Measurements from ENCODE around the gene DTNB. TPM values are rescaled to one million over a fixed set of nuclear protein-coding genes. Genes with fewer than 3 reads are reported as not detected.

DTNB gene
- total and polyA plus RNA-seq, 2 experiments from 2014 or later = 10.3 to 13.9 TPM

GRCh38 chr2:25470806-25471205 is 202.6 kb downstream of the DTNB start:
- WGBS (ENCODE audit: low lambda C conversion rate, missing lambda C conversion rate) = 72% methylated on average over 3 of the region's 3 CpGs
- H3K27ac ChIP-seq = peak overlapping the region; percentile 0
- peaks cover 6% of the 10 kb centered on the region for H3K4me1 ChIP-seq (ENCODE audit: insufficient read depth)
- peaks cover 9% of the 10 kb centered on the region for H3K9me3 ChIP-seq (ENCODE audit: low read depth)
- H3K4me2 ChIP-seq = no peak overlapping the region
- H3K9me2 ChIP-seq (replicated peaks; ENCODE audit: insufficient read depth) = no peaks in the 10 kb centered on the region
- H2AFZ ChIP-seq = no peak overlapping the region
- H3K27me3 ChIP-seq = no peaks in the 10 kb centered on the region
- DNase-seq (ENCODE audit: low spot score) = no peak
- no peaks in the 10 kb centered on the region for H3K36me3 ChIP-seq (replicated peaks; ENCODE audit: insufficient read depth, low read depth)
- H3K79me2 ChIP-seq = no peaks in the 10 kb centered on the region
- no peak overlapping the region for H3K4me3 ChIP-seq
- no peak for TF ChIP-seq EZH2 (IDR thresholded peaks at IDR 0.05; ENCODE audit: borderline replicate concordance)
- no peak for TF ChIP-seq EZH2phosphoT487 (IDR thresholded peaks at IDR 0.05; ENCODE audit: low read depth, severe bottlenecking, unreplicated experiment)
- no peak for TF ChIP-seq CTCF (IDR thresholded peaks at IDR 0.05; ENCODE audit: poor library complexity)
- H4K20me1 ChIP-seq (ENCODE audit: insufficient read depth, poor library complexity, severe bottlenecking) = no peaks in the 10 kb centered on the region

- DNase-seq (ENCODE audit: low spot score) = no peak
Measured at GRCh38 chr2:25467743-25468142, 205.6 kb downstream of the DTNB start.

GRCh38 chr2:25462021-25462420 is 211.4 kb downstream of the DTNB start:
- Histone ChIP-seq H3K27ac (no peak overlapping the region), H3K9me2 (replicated peaks; ENCODE audit: insufficient read depth) (no peaks in the 10 kb centered on the region), H4K20me1 (ENCODE audit: insufficient read depth, poor library complexity, severe bottlenecking) (no peaks in the 10 kb centered on the region), H3K4me3 (no peak overlapping the region), H2AFZ (no peak overlapping the region), H3K79me2 (no peaks in the 10 kb centered on the region), H3K4me1 (ENCODE audit: insufficient read depth) (no peaks in the 10 kb centered on the region), H3K4me2 (no peak overlapping the region), H3K36me3 (replicated peaks; ENCODE audit: insufficient read depth, low read depth) (no peaks in the 10 kb centered on the region), H3K27me3 (no peaks in the 10 kb centered on the region), H3K9me3 (ENCODE audit: low read depth) (no peaks in the 10 kb centered on the region)
- WGBS (ENCODE audit: low lambda C conversion rate, missing lambda C conversion rate) = 94% methylated on average over 6 of the region's 6 CpGs
- TF ChIP-seq EZH2 (IDR thresholded peaks at IDR 0.05; ENCODE audit: borderline replicate concordance) = no peak
- TF ChIP-seq CTCF (IDR thresholded peaks at IDR 0.05; ENCODE audit: poor library complexity) = no peak
- no peak for TF ChIP-seq EZH2phosphoT487 (IDR thresholded peaks at IDR 0.05; ENCODE audit: low read depth, severe bottlenecking, unreplicated experiment)
- DNase-seq (ENCODE audit: low spot score) = no peak

More at GRCh38 chr2:25467743-25468142, 205.6 kb downstream of the DTNB start:
- Histone ChIP-seq H2AFZ (no peak overlapping the region), H3K4me1 (ENCODE audit: insufficient read depth) (no peaks in the 10 kb centered on the region), H3K4me2 (no peak overlapping the region), H3K9me3 (ENCODE audit: low read depth) (no peaks in the 10 kb centered on the region), H3K4me3 (no peak overlapping the region), H3K27ac (no peak overlapping the region), H3K36me3 (replicated peaks; ENCODE audit: insufficient read depth, low read depth) (no peaks in the 10 kb centered on the region), H3K27me3 (no peaks in the 10 kb centered on the region), H3K9me2 (replicated peaks; ENCODE audit: insufficient read depth) (no peaks in the 10 kb centered on the region), H4K20me1 (ENCODE audit: insufficient read depth, poor library complexity, severe bottlenecking) (no peaks in the 10 kb centered on the region), H3K79me2 (no peaks in the 10 kb centered on the region)
- 89% methylated on average over 3 of the region's 3 CpGs for WGBS (ENCODE audit: low lambda C conversion rate, missing lambda C conversion rate)
- TF ChIP-seq EZH2 (IDR thresholded peaks at IDR 0.05; ENCODE audit: borderline replicate concordance) = no peak
- TF ChIP-seq EZH2phosphoT487 (IDR thresholded peaks at IDR 0.05; ENCODE audit: low read depth, severe bottlenecking, unreplicated experiment) = no peak
- TF ChIP-seq CTCF (IDR thresholded peaks at IDR 0.05; ENCODE audit: poor library complexity) = no peak
